Thoracic aorta (tissue), 2 donors: ENCODE results near the gene KLHL3. TPM values are rescaled to one million over a fixed set of nuclear protein-coding genes. Genes with fewer than 3 reads are reported as not detected.

Experiments
- ATAC-seq: fragments of 150-250 bp; one replicate; pipeline ENCODE4 v1.8.0; 2017; ENCODE audit warnings: low read depth; ENCODE audit not compliant: insufficient number of reproducible peaks, low FRiP score
- DNase-seq: peaks from one replicate; pipeline ENCODE4 v3.0.0-alpha.2; 2020; ENCODE audit warnings: low spot score
- H3K27ac ChIP-seq, 2 donors: fragments of 200-600 bp; sonication (generic); 1 replicate in 1 of 2; 2 replicates in 1 of 2; pipeline ENCODE4 v1.5.1; 2016; ENCODE audit warnings: mild to moderate bottlenecking in 2 of 2, moderate library complexity in 2 of 2
- H3K27me3 ChIP-seq: fragments of 200-600 bp; sonication (generic); replicated peaks from 2 replicates; pipeline ENCODE4 v1.6.0; 2016; ENCODE audit warnings: mild to moderate bottlenecking; ENCODE audit not compliant: insufficient read depth
- H3K36me3 ChIP-seq: fragments of 200-600 bp; sonication (generic); one replicate; pipeline ENCODE4 v1.5.1; 2016
- H3K4me1 ChIP-seq, 2 donors: fragments of 200-600 bp; sonication (generic); 1 replicate in 1 of 2; 2 replicates in 1 of 2; pipeline versions ENCODE4 v1.5.1 to v1.6.0; 2016; ENCODE audit warnings: low read depth in 2 of 2, mild to moderate bottlenecking in 1 of 2; ENCODE audit not compliant: control insufficient read depth in 1 of 2
- H3K4me3 ChIP-seq: fragments of 200-600 bp; sonication (generic); 2 replicates; pipeline ENCODE4 v1.5.1; 2016; ENCODE audit warnings: mild to moderate bottlenecking
- H3K9me3 ChIP-seq: fragments of 200-600 bp; sonication (generic); 2 replicates; pipeline ENCODE4 v1.5.1; 2016
- total RNA-seq, 2 donors: library from RNA; depleted of rRNA; stranded (reverse); fragments of >200 nt; gene quantifications; one replicate each; pipeline versions ENCODE4 v1.1.0 to v1.2.3, GENCODE V29; 2016
- TF ChIP-seq, protein P1 (sequence below): fragments of 200-600 bp; sonication (generic); IDR thresholded peaks from one replicate; pipeline ENCODE4 v1.5.1; 2019; ENCODE audit warnings: antibody characterized with exemption

Gene KLHL3
- total RNA-seq, 2 donors from 2014 or later: 9.1 to 12.8 TPM

DNA sequence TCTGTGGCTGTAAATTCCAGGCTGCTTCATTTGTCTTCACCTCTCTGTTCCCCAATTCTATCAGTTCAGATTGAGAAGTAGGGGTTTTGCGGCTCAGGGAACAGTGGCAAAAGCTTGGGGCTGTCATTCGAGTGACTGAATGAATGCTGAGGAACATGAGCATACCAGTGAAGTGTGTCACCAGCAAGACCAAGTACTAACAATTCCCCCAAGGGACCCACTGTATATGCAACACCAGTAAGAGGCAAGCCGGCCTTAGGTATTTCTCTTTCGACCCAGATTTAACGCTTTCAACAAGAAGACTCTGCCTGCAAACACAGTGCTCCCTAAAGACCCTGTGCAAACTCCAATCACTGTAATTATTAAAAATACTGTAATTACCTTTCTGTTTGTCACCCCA is 25.8 kb downstream of the KLHL3 start:
- DNase-seq (no peak), ATAC-seq (no peak)
- H3K9me3 ChIP-seq: no peaks in the 10 kb centered on the region
- H3K36me3 ChIP-seq: no peaks in the 10 kb centered on the region
- H3K4me1 ChIP-seq: peaks cover 4 to 26% of the 10 kb centered on the region in 2 donors
- no peaks in the 10 kb centered on the region for H3K27me3 ChIP-seq
- TF ChIP-seq, protein P1, sequence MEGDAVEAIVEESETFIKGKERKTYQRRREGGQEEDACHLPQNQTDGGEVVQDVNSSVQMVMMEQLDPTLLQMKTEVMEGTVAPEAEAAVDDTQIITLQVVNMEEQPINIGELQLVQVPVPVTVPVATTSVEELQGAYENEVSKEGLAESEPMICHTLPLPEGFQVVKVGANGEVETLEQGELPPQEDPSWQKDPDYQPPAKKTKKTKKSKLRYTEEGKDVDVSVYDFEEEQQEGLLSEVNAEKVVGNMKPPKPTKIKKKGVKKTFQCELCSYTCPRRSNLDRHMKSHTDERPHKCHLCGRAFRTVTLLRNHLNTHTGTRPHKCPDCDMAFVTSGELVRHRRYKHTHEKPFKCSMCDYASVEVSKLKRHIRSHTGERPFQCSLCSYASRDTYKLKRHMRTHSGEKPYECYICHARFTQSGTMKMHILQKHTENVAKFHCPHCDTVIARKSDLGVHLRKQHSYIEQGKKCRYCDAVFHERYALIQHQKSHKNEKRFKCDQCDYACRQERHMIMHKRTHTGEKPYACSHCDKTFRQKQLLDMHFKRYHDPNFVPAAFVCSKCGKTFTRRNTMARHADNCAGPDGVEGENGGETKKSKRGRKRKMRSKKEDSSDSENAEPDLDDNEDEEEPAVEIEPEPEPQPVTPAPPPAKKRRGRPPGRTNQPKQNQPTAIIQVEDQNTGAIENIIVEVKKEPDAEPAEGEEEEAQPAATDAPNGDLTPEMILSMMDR: no peak
- no peak overlapping the region for H3K4me3 ChIP-seq
- H3K27ac ChIP-seq: no peak overlapping the region

DNA sequence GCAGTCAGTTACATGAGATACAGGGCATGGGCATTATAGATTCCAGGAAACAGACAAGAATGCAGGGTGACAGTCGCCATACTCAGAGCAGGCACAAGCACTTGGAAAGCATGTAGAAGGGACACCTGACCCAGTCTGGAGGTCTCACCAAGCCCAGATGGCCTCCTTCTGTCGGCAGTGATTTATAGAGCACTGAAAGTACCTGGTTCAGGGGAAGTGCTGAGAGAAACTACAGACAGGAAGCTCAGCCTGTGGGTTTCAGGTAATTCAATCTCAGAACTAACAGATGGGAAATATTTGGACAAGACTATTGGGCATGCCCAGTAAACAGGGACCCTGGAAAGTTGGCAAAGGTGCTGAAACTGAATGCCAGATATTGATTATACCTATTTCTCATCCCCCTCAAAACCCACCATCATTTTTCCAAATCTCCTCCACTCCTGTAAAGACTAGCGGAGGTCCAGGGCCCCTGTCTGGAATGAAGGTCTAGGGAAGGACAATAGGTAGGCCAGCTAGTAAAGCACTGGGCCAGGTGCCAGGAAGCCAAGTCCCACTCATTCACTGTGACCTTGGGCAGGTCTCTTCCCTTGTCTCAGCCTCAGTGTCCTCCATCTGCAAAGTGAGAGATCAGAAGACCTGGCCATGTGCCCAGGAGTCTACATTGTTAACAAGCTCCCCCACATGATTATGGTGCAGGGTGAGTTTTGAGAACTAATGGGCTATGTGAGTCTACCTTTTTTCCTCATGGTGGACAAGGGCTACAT is 26.9 kb downstream of the KLHL3 start:
- TF ChIP-seq, protein P1: no peak
- no peaks in the 10 kb centered on the region for H3K36me3 ChIP-seq
- H3K4me3 ChIP-seq: no peak overlapping the region
- no peak for DNase-seq
- H3K27me3 ChIP-seq: no peaks in the 10 kb centered on the region
- ATAC-seq: no peak
- no peak overlapping the region for H3K27ac ChIP-seq
- peaks cover 0 to 21% of the 10 kb centered on the region in 2 donors for H3K4me1 ChIP-seq
- H3K9me3 ChIP-seq: no peaks in the 10 kb centered on the region

DNA sequence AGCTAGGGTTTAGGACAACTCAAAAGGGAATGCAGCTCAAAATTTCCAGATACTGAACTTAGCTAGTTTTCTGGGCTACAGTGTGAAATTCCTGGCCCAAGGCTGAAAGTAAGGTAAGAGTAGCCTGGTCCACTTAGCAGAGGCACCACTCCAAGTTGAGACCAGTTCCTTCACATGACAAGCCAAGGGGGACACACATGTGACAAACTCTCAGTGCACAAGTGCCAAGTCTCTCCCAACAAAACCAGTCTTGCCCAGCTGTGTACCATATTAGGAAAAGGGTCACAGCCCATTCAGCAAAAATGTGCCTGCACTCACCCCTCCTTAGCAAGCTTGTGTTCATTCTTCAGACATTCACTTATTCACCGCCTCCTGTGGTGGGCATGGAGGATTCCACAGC is 27.8 kb downstream of the KLHL3 start:
- H3K27ac ChIP-seq: no peak overlapping the region
- H3K9me3 ChIP-seq: no peaks in the 10 kb centered on the region
- ATAC-seq (no peak), DNase-seq (no peak)
- no peaks in the 10 kb centered on the region for H3K27me3 ChIP-seq
- H3K4me1 ChIP-seq: peaks cover 0 to 21% of the 10 kb centered on the region in 2 donors
- TF ChIP-seq, protein P1: no peak
- H3K36me3 ChIP-seq: peaks cover 3% of the 10 kb centered on the region
- H3K4me3 ChIP-seq: no peak overlapping the region

DNA sequence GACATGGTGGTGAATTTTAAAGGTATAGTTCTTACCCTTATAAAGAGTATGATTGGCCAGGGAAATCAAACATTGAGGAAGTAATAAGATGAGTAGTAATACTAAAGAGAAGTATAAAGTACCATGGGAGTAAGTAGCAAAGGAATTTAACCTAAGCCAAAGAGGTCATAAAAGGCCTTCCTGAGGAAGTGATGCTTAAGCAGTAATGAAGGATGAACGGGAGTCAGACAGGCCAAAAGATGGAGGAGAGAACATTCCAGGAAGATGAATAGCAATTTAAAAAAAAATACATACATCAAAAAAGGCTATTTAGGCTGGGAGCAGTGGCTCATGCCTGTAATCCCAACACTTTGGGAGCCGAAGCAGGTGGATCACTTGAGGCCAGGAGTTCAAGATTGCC is 29.0 kb downstream of the KLHL3 start:
- Histone ChIP-seq H3K36me3 (peaks cover 3% of the 10 kb centered on the region), H3K4me3 (no peak overlapping the region), H3K4me1 (peaks cover 0 to 21% of the 10 kb centered on the region in 2 donors), H3K27me3 (no peaks in the 10 kb centered on the region), H3K27ac (no peak overlapping the region), H3K9me3 (no peaks in the 10 kb centered on the region)
- ATAC-seq (no peak), DNase-seq (no peak)
- TF ChIP-seq, protein P1: no peak

DNA sequence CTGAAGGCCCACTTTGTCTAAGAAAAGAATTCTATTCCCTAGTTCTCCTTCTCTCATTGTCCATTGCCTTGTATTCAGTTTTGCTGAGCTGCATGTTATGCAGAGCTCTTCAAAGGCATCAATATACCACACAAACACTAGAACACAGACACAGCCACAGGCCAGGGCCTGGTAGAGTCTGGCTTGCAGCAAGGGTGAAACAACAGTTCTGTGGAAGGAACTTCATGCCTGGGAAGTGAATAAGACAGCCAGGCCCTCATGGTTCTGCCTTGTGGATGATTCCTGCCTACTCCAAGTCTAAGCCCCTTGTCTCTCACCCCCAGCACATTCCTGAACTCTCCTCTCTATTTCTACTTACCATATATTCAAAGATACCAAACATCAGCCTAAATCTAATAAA is 30.8 kb downstream of the KLHL3 start:
- H3K4me1 ChIP-seq: peaks cover 0 to 10% of the 10 kb centered on the region in 2 donors
- H3K4me3 ChIP-seq: no peak overlapping the region
- H3K36me3 ChIP-seq: peaks cover 3% of the 10 kb centered on the region
- TF ChIP-seq, protein P1: no peak
- no peaks in the 10 kb centered on the region for H3K9me3 ChIP-seq
- no peaks in the 10 kb centered on the region for H3K27me3 ChIP-seq
- ATAC-seq (no peak), DNase-seq (no peak)
- H3K27ac ChIP-seq: no peak overlapping the region
